Measurements from ENCODE around the gene CMSS1.
A peak's percentile ranks its signal among the peaks of the same experiment; 100 is the strongest.

CMSS1 gene

GRCh38 chr3:99825004-99825640, 7.5 kb downstream of the CMSS1 start:
- WGBS (ENCODE audit: extremely low coverage, insufficient coverage, insufficient read length), result no CpG with 5 or more reads among the region's 3 CpGs
- no peak overlapping the region for H3K4me2 ChIP-seq (ENCODE audit: low read length)
- peak in 1 of 2 donors; percentile 29 for DNase-seq
- no peak overlapping the region for H4K12ac ChIP-seq (ENCODE audit: low read depth, low read length)
- H3K23ac ChIP-seq (ENCODE audit: low read length), result no peak overlapping the region
- H3K4me1 ChIP-seq (ENCODE audit: control insufficient read depth in 1 of 2, insufficient read depth in 2 of 2, low read length in 2 of 2), result no peaks in the 10 kb centered on the region
- no peaks in the 10 kb centered on the region for H3K79me2 ChIP-seq (ENCODE audit: control insufficient read depth, insufficient read depth, low read length, poor library complexity)
- H3K18ac ChIP-seq (ENCODE audit: low read length), result no peak overlapping the region
- H3K9ac ChIP-seq (ENCODE audit: low read length), result no peak overlapping the region
- H2BK5ac ChIP-seq (ENCODE audit: low read depth, low read length, poor library complexity), result no peak overlapping the region
- no peak overlapping the region for H2AK5ac ChIP-seq (ENCODE audit: low read length)
- H3K27me3 ChIP-seq (ENCODE audit: insufficient read depth, low read length), result no peaks in the 10 kb centered on the region
- H3K36me3 ChIP-seq (ENCODE audit: control insufficient read depth in 1 of 2, insufficient read depth in 2 of 2, low read length in 2 of 2), result no peaks in the 10 kb centered on the region
- no peak overlapping the region for H3K4me3 ChIP-seq (ENCODE audit: low read depth, low read length)
- no peak overlapping the region for H3K4ac ChIP-seq (ENCODE audit: low read depth, low read length)
- H3K14ac ChIP-seq (ENCODE audit: low read length), result no peak overlapping the region
- H2BK120ac ChIP-seq (ENCODE audit: insufficient read depth, low read length, poor library complexity), result no peak overlapping the region
- H2BK12ac ChIP-seq (ENCODE audit: low read length), result no peak overlapping the region
- H3K79me1 ChIP-seq (ENCODE audit: low read length), result no peaks in the 10 kb centered on the region
- no peak overlapping the region for H4K8ac ChIP-seq (ENCODE audit: low read depth, low read length)
- no peak overlapping the region for H3K27ac ChIP-seq (ENCODE audit: low read depth, low read length)
- H4K91ac ChIP-seq (ENCODE audit: low read depth, low read length), result no peak overlapping the region
- H3K9me3 ChIP-seq (ENCODE audit: insufficient read depth, low read depth, low read length), result no peaks in the 10 kb centered on the region
- no peak overlapping the region for H2AFZ ChIP-seq (ENCODE audit: insufficient read depth, low read length, poor library complexity)

GRCh38 chr3:99829844-99830243, 12.2 kb downstream of the CMSS1 start:
- Histone ChIP-seq H3K27ac (ENCODE audit: low read depth, low read length) (no peak overlapping the region), H3K9ac (ENCODE audit: low read length) (no peak overlapping the region), H2BK12ac (ENCODE audit: low read length) (no peak overlapping the region), H3K79me1 (ENCODE audit: low read length) (no peaks in the 10 kb centered on the region), H2BK120ac (ENCODE audit: insufficient read depth, low read length, poor library complexity) (no peak overlapping the region), H2AFZ (ENCODE audit: insufficient read depth, low read length, poor library complexity) (no peak overlapping the region), H4K8ac (ENCODE audit: low read depth, low read length) (no peak overlapping the region), H3K36me3 (ENCODE audit: control insufficient read depth in 1 of 2, insufficient read depth in 2 of 2, low read length in 2 of 2) (no peaks in the 10 kb centered on the region), H3K27me3 (ENCODE audit: insufficient read depth, low read length) (no peaks in the 10 kb centered on the region), H3K4me2 (ENCODE audit: low read length) (no peak overlapping the region), H4K91ac (ENCODE audit: low read depth, low read length) (no peak overlapping the region), H3K79me2 (ENCODE audit: control insufficient read depth, insufficient read depth, low read length, poor library complexity) (no peaks in the 10 kb centered on the region), H3K9me3 (ENCODE audit: insufficient read depth, low read depth, low read length) (no peaks in the 10 kb centered on the region), H2AK5ac (ENCODE audit: low read length) (no peak overlapping the region), H3K14ac (ENCODE audit: low read length) (no peak overlapping the region), H3K4me3 (ENCODE audit: low read depth, low read length) (no peak overlapping the region), H4K12ac (ENCODE audit: low read depth, low read length) (no peak overlapping the region), H2BK5ac (ENCODE audit: low read depth, low read length, poor library complexity) (no peak overlapping the region), H3K4ac (ENCODE audit: low read depth, low read length) (no peak overlapping the region), H3K23ac (ENCODE audit: low read length) (no peak overlapping the region), H3K4me1 (ENCODE audit: control insufficient read depth in 1 of 2, insufficient read depth in 2 of 2, low read length in 2 of 2) (no peaks in the 10 kb centered on the region), H3K18ac (ENCODE audit: low read length) (no peak overlapping the region)
- WGBS (ENCODE audit: extremely low coverage, insufficient coverage, insufficient read length), result no CpG with 5 or more reads among the region's 3 CpGs
- no peak for DNase-seq

- Histone ChIP-seq H3K27me3 (ENCODE audit: insufficient read depth, low read length) (no peaks in the 10 kb centered on the region), H3K14ac (ENCODE audit: low read length) (no peak overlapping the region), H3K79me2 (ENCODE audit: control insufficient read depth, insufficient read depth, low read length, poor library complexity) (no peaks in the 10 kb centered on the region), H3K79me1 (ENCODE audit: low read length) (no peaks in the 10 kb centered on the region), H3K4me3 (ENCODE audit: low read depth, low read length) (no peak overlapping the region), H3K9me3 (ENCODE audit: insufficient read depth, low read depth, low read length) (no peaks in the 10 kb centered on the region), H4K12ac (ENCODE audit: low read depth, low read length) (no peak overlapping the region), H4K8ac (ENCODE audit: low read depth, low read length) (no peak overlapping the region), H3K4ac (ENCODE audit: low read depth, low read length) (no peak overlapping the region), H4K91ac (ENCODE audit: low read depth, low read length) (no peak overlapping the region), H2BK5ac (ENCODE audit: low read depth, low read length, poor library complexity) (no peak overlapping the region), H3K4me1 (ENCODE audit: control insufficient read depth in 1 of 2, insufficient read depth in 2 of 2, low read length in 2 of 2) (no peaks in the 10 kb centered on the region), H3K36me3 (ENCODE audit: control insufficient read depth in 1 of 2, insufficient read depth in 2 of 2, low read length in 2 of 2) (no peaks in the 10 kb centered on the region), H2AFZ (ENCODE audit: insufficient read depth, low read length, poor library complexity) (no peak overlapping the region), H3K9ac (ENCODE audit: low read length) (no peak overlapping the region), H3K4me2 (ENCODE audit: low read length) (no peak overlapping the region), H3K23ac (ENCODE audit: low read length) (no peak overlapping the region), H2BK120ac (ENCODE audit: insufficient read depth, low read length, poor library complexity) (no peak overlapping the region), H3K18ac (ENCODE audit: low read length) (no peak overlapping the region), H3K27ac (ENCODE audit: low read depth, low read length) (no peak overlapping the region), H2AK5ac (ENCODE audit: low read length) (no peak overlapping the region), H2BK12ac (ENCODE audit: low read length) (no peak overlapping the region)
- no CpG with 5 or more reads among the region's 4 CpGs for WGBS (ENCODE audit: extremely low coverage, insufficient coverage, insufficient read length)
- no peak for DNase-seq
Measured at GRCh38 chr3:99833617-99834205, 16.0 kb downstream of the CMSS1 start.

GRCh38 chr3:99834211-99834957, 16.7 kb downstream of the CMSS1 start:
- Histone ChIP-seq H3K79me1 (ENCODE audit: low read length) (no peaks in the 10 kb centered on the region), H2BK5ac (ENCODE audit: low read depth, low read length, poor library complexity) (no peak overlapping the region)
- WGBS (ENCODE audit: extremely low coverage, insufficient coverage, insufficient read length), result no CpG with 5 or more reads among the region's 2 CpGs

More at GRCh38 chr3:99834211-99834957, 16.7 kb downstream of the CMSS1 start:
- Histone ChIP-seq H3K79me2 (ENCODE audit: control insufficient read depth, insufficient read depth, low read length, poor library complexity) (no peaks in the 10 kb centered on the region), H4K12ac (ENCODE audit: low read depth, low read length) (no peak overlapping the region), H3K9ac (ENCODE audit: low read length) (no peak overlapping the region), H3K14ac (ENCODE audit: low read length) (no peak overlapping the region), H4K91ac (ENCODE audit: low read depth, low read length) (no peak overlapping the region), H3K4me3 (ENCODE audit: low read depth, low read length) (no peak overlapping the region), H3K27me3 (ENCODE audit: insufficient read depth, low read length) (no peaks in the 10 kb centered on the region), H2BK120ac (ENCODE audit: insufficient read depth, low read length, poor library complexity) (no peak overlapping the region), H3K36me3 (ENCODE audit: control insufficient read depth in 1 of 2, insufficient read depth in 2 of 2, low read length in 2 of 2) (no peaks in the 10 kb centered on the region), H3K23ac (ENCODE audit: low read length) (no peak overlapping the region), H4K8ac (ENCODE audit: low read depth, low read length) (no peak overlapping the region), H2BK12ac (ENCODE audit: low read length) (no peak overlapping the region), H3K27ac (ENCODE audit: low read depth, low read length) (no peak overlapping the region), H3K9me3 (ENCODE audit: insufficient read depth, low read depth, low read length) (no peaks in the 10 kb centered on the region), H3K4me2 (ENCODE audit: low read length) (no peak overlapping the region), H3K4me1 (ENCODE audit: control insufficient read depth in 1 of 2, insufficient read depth in 2 of 2, low read length in 2 of 2) (no peaks in the 10 kb centered on the region), H2AK5ac (ENCODE audit: low read length) (no peak overlapping the region), H2AFZ (ENCODE audit: insufficient read depth, low read length, poor library complexity) (no peak overlapping the region), H3K4ac (ENCODE audit: low read depth, low read length) (no peak overlapping the region), H3K18ac (ENCODE audit: low read length) (no peak overlapping the region)
- DNase-seq, result no peak
